Measurements from ENCODE around the gene VWF.
"Not testable (repeated sequence)": the region's sequence is repeated elsewhere in the genome, so short reads cannot be mapped to it uniquely, and the experiment has no call there.

VWF gene

DNA sequence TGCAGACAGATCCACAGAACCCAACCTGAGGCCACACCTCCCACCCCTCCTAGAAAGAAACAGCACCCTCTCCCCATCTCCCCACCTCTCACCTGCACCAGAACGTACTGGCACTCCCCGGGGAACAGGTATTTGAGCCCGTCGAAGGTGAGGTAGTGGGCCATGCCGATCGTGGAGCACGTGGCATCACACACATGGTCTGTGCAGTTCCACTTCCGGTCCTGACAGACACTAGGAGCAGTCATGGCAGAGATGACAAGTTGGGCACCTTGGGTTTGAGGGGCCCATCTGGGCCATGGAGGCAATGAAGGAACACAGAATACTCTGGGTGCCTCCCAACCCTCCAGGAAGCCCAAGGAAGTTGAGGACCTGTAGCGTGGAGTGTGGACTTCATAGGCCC lies 89.9 kb downstream of the VWF start:
- no peaks in the 10 kb centered on the region for H3K4me1 ChIP-seq (ENCODE audit: control insufficient read depth, insufficient read depth, low read length)
- H3K27me3 ChIP-seq (ENCODE audit: control insufficient read depth, insufficient read depth, low read length): peaks cover 2% of the 10 kb centered on the region
- H3K36me3 ChIP-seq (ENCODE audit: control insufficient read depth, insufficient read depth, low read length): no peaks in the 10 kb centered on the region
- no peaks in the 10 kb centered on the region for H3K9me3 ChIP-seq (ENCODE audit: control insufficient read depth, insufficient read depth, low read length)
- H3K9ac ChIP-seq (ENCODE audit: low read depth, low read length): no peak overlapping the region
- no peak overlapping the region for H3K4me3 ChIP-seq (ENCODE audit: low read depth, low read length)

GRCh38 chr12:6033546-6033945 lies 90.9 kb downstream of the VWF start:
- H3K4me1 ChIP-seq (ENCODE audit: control insufficient read depth, insufficient read depth, low read length): no peaks in the 10 kb centered on the region
- no peak overlapping the region for H3K4me3 ChIP-seq (ENCODE audit: low read depth, low read length)
- no peak overlapping the region for H3K9ac ChIP-seq (ENCODE audit: low read depth, low read length)
- H3K9me3 ChIP-seq (ENCODE audit: control insufficient read depth, insufficient read depth, low read length): no peaks in the 10 kb centered on the region
- H3K27me3 ChIP-seq (ENCODE audit: control insufficient read depth, insufficient read depth, low read length): peaks cover 2% of the 10 kb centered on the region
- no peaks in the 10 kb centered on the region for H3K36me3 ChIP-seq (ENCODE audit: control insufficient read depth, insufficient read depth, low read length)

DNA sequence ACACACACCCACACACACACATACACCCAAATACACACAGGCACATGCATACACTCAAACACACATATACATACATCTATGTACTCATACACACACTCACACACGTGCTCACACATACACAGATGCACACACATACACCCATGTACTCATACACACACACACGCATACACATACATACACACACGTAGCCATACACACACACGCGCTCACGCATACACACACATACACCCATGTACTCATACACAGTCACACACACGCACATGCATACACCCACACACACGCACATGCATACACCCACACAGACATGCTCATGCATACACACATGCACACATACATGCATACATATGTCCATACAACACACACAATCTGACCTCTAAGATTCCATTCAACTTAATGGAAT lies 91.7 kb downstream of the VWF start:
- Histone ChIP-seq H3K9me3 (ENCODE audit: control insufficient read depth, insufficient read depth, low read length) (no peaks in the 10 kb centered on the region), H3K4me1 (ENCODE audit: control insufficient read depth, insufficient read depth, low read length) (no peaks in the 10 kb centered on the region), H3K9ac (ENCODE audit: low read depth, low read length) (no peak overlapping the region), H3K4me3 (ENCODE audit: low read depth, low read length) (no peak overlapping the region), H3K36me3 (ENCODE audit: control insufficient read depth, insufficient read depth, low read length) (no peaks in the 10 kb centered on the region), H3K27me3 (ENCODE audit: control insufficient read depth, insufficient read depth, low read length) (peaks cover 2% of the 10 kb centered on the region)

GRCh38 chr12:6031001-6031400 lies 93.5 kb downstream of the VWF start:
- Histone ChIP-seq H3K27me3 (ENCODE audit: control insufficient read depth, insufficient read depth, low read length) (peaks cover 2% of the 10 kb centered on the region), H3K9ac (ENCODE audit: low read depth, low read length) (no peak overlapping the region), H3K4me3 (ENCODE audit: low read depth, low read length) (no peak overlapping the region), H3K9me3 (ENCODE audit: control insufficient read depth, insufficient read depth, low read length) (no peaks in the 10 kb centered on the region), H3K36me3 (ENCODE audit: control insufficient read depth, insufficient read depth, low read length) (no peaks in the 10 kb centered on the region), H3K4me1 (ENCODE audit: control insufficient read depth, insufficient read depth, low read length) (no peaks in the 10 kb centered on the region)

DNA sequence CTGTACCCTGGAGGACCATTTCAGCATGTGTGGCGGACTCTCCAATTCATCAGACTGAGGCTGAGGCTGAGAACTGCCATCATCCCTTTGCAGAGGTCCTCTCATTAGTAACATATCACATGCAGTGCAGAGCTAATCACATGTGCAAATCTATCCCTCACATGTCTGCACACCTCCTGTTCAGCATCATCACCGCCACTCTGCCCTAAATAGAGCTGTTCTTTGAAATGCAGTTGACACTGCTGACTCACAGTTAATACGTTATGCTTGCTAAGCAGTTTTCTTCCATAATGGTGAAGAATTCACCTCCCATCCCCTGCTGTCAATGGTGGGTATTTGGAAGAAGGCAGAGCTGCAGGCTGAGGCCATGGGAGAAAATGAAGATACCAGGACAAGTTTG lies 94.4 kb downstream of the VWF start:
- Histone ChIP-seq H3K4me1 (ENCODE audit: control insufficient read depth, insufficient read depth, low read length) (no peaks in the 10 kb centered on the region), H3K4me3 (ENCODE audit: low read depth, low read length) (no peak overlapping the region), H3K36me3 (ENCODE audit: control insufficient read depth, insufficient read depth, low read length) (no peaks in the 10 kb centered on the region), H3K9me3 (ENCODE audit: control insufficient read depth, insufficient read depth, low read length) (no peaks in the 10 kb centered on the region), H3K9ac (ENCODE audit: low read depth, low read length) (no peak overlapping the region), H3K27me3 (ENCODE audit: control insufficient read depth, insufficient read depth, low read length) (peaks cover 2% of the 10 kb centered on the region)

- Histone ChIP-seq H3K9ac (ENCODE audit: low read depth, low read length) (no peak overlapping the region), H3K36me3 (ENCODE audit: control insufficient read depth, insufficient read depth, low read length) (no peaks in the 10 kb centered on the region), H3K27me3 (ENCODE audit: control insufficient read depth, insufficient read depth, low read length) (peaks cover 2% of the 10 kb centered on the region), H3K4me3 (ENCODE audit: low read depth, low read length) (no peak overlapping the region), H3K4me1 (ENCODE audit: control insufficient read depth, insufficient read depth, low read length) (no peaks in the 10 kb centered on the region), H3K9me3 (ENCODE audit: control insufficient read depth, insufficient read depth, low read length) (no peaks in the 10 kb centered on the region)
Observed at GRCh38 chr12:6029401-6029800, 95.1 kb downstream of the VWF start.

DNA sequence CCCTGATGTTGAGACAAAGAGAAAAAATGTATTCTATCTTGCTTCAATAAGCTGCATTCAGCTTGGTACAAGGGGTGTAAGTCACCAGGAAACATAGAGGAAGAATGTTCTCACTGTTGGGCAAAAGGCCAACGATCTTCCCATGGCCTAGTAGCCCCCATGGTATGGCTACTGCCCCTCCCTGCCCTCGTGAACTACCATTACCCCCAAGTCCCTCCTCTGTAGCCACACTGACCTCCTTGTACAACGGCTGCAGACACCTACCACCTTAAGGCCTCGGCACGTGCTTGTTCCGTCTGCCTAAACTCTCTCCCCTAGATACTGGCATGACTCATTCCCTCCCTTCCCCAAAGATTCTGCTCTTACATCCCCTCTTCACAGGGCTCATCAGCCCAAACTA lies 97.5 kb downstream of the VWF start:
- Histone ChIP-seq H3K4me1 (ENCODE audit: control insufficient read depth, insufficient read depth, low read length) (no peaks in the 10 kb centered on the region), H3K36me3 (ENCODE audit: control insufficient read depth, insufficient read depth, low read length) (no peaks in the 10 kb centered on the region), H3K27me3 (ENCODE audit: control insufficient read depth, insufficient read depth, low read length) (no peaks in the 10 kb centered on the region), H3K9me3 (ENCODE audit: control insufficient read depth, insufficient read depth, low read length) (no peaks in the 10 kb centered on the region), H3K9ac (ENCODE audit: low read depth, low read length) (no peak overlapping the region), H3K4me3 (ENCODE audit: low read depth, low read length) (no peak overlapping the region)

GRCh38 chr12:6025703-6026298 lies 98.7 kb downstream of the VWF start:
- H3K27me3 ChIP-seq (ENCODE audit: control insufficient read depth, insufficient read depth, low read length); H3K36me3 ChIP-seq (ENCODE audit: control insufficient read depth, insufficient read depth, low read length); H3K4me1 ChIP-seq (ENCODE audit: control insufficient read depth, insufficient read depth, low read length); H3K4me3 ChIP-seq (ENCODE audit: low read depth, low read length); H3K9me3 ChIP-seq (ENCODE audit: control insufficient read depth, insufficient read depth, low read length); H3K9ac ChIP-seq (ENCODE audit: low read depth, low read length): not testable (repeated sequence)

GRCh38 chr12:6024066-6024465 lies 100.4 kb downstream of the VWF start:
- H3K9me3 ChIP-seq (ENCODE audit: control insufficient read depth, insufficient read depth, low read length); H3K4me3 ChIP-seq (ENCODE audit: low read depth, low read length); H3K36me3 ChIP-seq (ENCODE audit: control insufficient read depth, insufficient read depth, low read length); H3K4me1 ChIP-seq (ENCODE audit: control insufficient read depth, insufficient read depth, low read length); H3K9ac ChIP-seq (ENCODE audit: low read depth, low read length); H3K27me3 ChIP-seq (ENCODE audit: control insufficient read depth, insufficient read depth, low read length): not testable (repeated sequence)

- H3K4me1 ChIP-seq (ENCODE audit: control insufficient read depth, insufficient read depth, low read length): no peaks in the 10 kb centered on the region
- H3K4me3 ChIP-seq (ENCODE audit: low read depth, low read length): no peak overlapping the region
- H3K9me3 ChIP-seq (ENCODE audit: control insufficient read depth, insufficient read depth, low read length): no peaks in the 10 kb centered on the region
- H3K36me3 ChIP-seq (ENCODE audit: control insufficient read depth, insufficient read depth, low read length): no peaks in the 10 kb centered on the region
- no peaks in the 10 kb centered on the region for H3K27me3 ChIP-seq (ENCODE audit: control insufficient read depth, insufficient read depth, low read length)
- H3K9ac ChIP-seq (ENCODE audit: low read depth, low read length): no peak overlapping the region
Observed at GRCh38 chr12:6020930-6021329, 103.5 kb downstream of the VWF start.

DNA sequence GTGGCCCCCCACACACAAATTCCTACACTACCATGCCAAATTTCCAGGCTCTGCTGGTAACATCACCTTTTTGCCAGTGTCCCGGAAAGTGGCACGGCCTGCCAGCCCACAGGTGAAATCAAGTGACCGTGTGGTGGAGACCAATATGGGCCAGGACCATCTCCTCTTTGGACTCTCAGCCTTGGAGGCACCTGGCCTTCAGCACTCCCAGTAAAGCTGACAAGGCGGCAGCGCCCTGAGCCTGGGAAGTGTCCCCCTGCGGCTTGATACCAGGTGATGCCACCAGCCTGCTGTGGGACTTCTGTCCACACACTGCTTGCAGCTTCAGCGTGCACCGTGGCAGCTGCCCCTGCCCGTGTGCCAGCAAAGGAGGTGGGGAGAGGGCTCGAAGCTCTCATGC lies 104.0 kb downstream of the VWF start:
- not testable (repeated sequence) for H3K4me1 ChIP-seq (ENCODE audit: control insufficient read depth, insufficient read depth, low read length); H3K36me3 ChIP-seq (ENCODE audit: control insufficient read depth, insufficient read depth, low read length); H3K9me3 ChIP-seq (ENCODE audit: control insufficient read depth, insufficient read depth, low read length); H3K9ac ChIP-seq (ENCODE audit: low read depth, low read length); H3K4me3 ChIP-seq (ENCODE audit: low read depth, low read length); H3K27me3 ChIP-seq (ENCODE audit: control insufficient read depth, insufficient read depth, low read length)

DNA sequence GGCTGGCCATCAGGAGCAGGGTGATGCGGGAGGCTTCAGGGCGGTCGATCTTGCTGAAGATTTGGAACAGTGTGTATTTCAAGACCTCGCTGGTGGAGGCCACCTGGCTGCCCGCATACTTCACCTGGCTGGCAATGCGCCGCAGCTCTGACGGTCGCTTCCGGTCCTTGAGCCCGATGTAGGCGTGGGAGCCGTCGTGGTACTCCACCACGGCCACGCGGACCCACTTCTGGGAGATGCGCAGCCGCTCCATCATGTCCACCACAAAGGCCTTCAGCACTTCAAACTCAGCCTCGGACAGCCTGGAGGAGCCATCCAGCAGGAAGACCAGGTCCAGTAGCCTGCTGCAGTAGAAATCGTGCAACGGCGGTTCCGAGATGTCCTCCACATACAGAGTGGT lies 105.2 kb downstream of the VWF start:
- H3K27me3 ChIP-seq (ENCODE audit: control insufficient read depth, insufficient read depth, low read length); H3K4me3 ChIP-seq (ENCODE audit: low read depth, low read length); H3K4me1 ChIP-seq (ENCODE audit: control insufficient read depth, insufficient read depth, low read length); H3K9me3 ChIP-seq (ENCODE audit: control insufficient read depth, insufficient read depth, low read length); H3K9ac ChIP-seq (ENCODE audit: low read depth, low read length); H3K36me3 ChIP-seq (ENCODE audit: control insufficient read depth, insufficient read depth, low read length): not testable (repeated sequence)

DNA sequence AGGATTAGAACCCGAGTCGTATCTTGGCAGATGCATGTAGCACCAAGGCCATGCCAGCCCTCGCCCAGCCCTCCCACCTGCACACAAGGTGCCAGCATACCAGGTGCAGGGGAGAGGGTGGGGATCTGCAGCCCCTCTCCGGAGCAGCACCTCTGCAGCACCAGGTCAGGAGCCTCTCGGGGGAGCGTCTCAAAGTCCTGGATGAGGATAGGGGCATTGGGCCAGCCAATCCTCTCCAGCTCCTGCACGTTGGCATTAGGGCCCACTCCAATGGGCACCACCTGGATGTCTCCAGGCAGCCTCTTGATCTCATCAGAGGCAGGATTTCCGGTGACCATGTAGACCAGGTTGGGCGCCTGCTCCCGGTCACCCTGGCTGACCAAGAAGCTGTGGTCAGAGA lies 106.2 kb downstream of the VWF start:
- no peak overlapping the region for H3K4me3 ChIP-seq (ENCODE audit: low read depth, low read length)
- no peaks in the 10 kb centered on the region for H3K36me3 ChIP-seq (ENCODE audit: control insufficient read depth, insufficient read depth, low read length)
- H3K4me1 ChIP-seq (ENCODE audit: control insufficient read depth, insufficient read depth, low read length): no peaks in the 10 kb centered on the region
- H3K9ac ChIP-seq (ENCODE audit: low read depth, low read length): no peak overlapping the region
- H3K27me3 ChIP-seq (ENCODE audit: control insufficient read depth, insufficient read depth, low read length): no peaks in the 10 kb centered on the region
- H3K9me3 ChIP-seq (ENCODE audit: control insufficient read depth, insufficient read depth, low read length): no peaks in the 10 kb centered on the region
